Mammary epithelial cell (primary cell): ENCODE data around the gene BICDL1.

Source experiments
- CTCF ChIP-seq, 2 donors: IDR thresholded peaks in 1 of 2; conservative IDR thresholded peaks in 1 of 2; 2 replicates each; pipeline ENCODE4 v1.5.1; 2011 to 2012; ENCODE audit warnings: inconsistent platforms in 2 of 2, low read length in 2 of 2, mild to moderate bottlenecking in 2 of 2, control low read depth in 1 of 2, low read depth in 1 of 2; ENCODE audit not compliant: insufficient read depth in 1 of 2; ENCODE audit errors: extremely low read depth in 1 of 2
- EZH2 ChIP-seq: IDR thresholded peaks from 2 replicates; pipeline ENCODE4 v1.6.1; 2012; ENCODE audit warnings: low read length, inconsistent platforms, borderline replicate concordance

- no peak for TF ChIP-seq CTCF (conservative IDR thresholded peaks at IDR 0.05 in 1 of 2, IDR thresholded peaks at IDR 0.05 in 1 of 2; ENCODE audit: extremely low read depth in 1 of 2, insufficient read depth in 1 of 2, low read depth in 1 of 2, low read length in 2 of 2)
- TF ChIP-seq EZH2: no peak
Observed at GRCh38 chr12:120015313-120015712, 26.3 kb downstream of the BICDL1 start.
